DMS114 treated with DMSO at 0.1 percent for 48 hours (cell line): ENCODE measurements around the gene ELAC2.

Experiments used
- DNase-seq: peaks from one replicate; lab custom pipeline; 2025; ENCODE audit not compliant: unreplicated experiment; lab: John Stamatoyannopoulos, UW

The ELAC2 gene

DNA sequence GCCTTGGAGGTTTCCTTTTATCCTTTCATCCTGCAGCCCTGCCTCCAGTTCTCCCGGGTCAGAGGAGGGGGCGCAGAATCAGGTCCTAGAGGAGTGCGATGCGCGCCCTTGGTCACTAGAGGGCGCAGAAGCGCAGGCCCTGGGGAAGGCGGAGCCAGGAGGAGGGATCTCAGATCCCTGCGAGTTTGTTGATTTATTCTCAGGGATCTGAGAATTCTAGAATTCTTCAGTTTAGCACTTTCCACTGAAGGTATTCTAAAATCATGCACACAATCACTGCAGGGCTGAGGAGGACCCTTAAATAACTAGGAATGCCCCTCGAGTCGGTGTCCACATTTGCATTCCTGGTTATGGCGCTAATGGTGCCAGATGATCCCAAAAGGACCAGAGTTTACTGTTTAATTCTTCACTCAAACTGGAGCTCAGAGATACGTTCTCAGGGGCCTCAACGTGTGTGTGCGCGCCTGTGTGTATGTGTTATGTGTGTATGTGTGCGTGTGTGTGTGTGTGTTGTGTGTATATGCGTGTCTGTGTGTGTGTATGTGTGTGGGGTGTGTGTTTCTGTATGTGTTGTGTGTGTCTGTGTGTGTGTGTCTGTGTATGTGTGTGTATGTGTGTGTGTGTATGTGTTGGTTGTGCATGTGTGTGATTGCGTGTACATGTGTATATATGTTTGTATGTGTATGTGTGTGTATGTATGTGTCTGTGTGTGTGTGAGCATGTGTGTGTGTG, 6.9 kb upstream of the ELAC2 start:
- peak; percentile 2 for DNase-seq

GRCh38 chr17:13024016-13024415, 6.2 kb upstream of the ELAC2 start:
- DNase-seq, result no peak

DNA sequence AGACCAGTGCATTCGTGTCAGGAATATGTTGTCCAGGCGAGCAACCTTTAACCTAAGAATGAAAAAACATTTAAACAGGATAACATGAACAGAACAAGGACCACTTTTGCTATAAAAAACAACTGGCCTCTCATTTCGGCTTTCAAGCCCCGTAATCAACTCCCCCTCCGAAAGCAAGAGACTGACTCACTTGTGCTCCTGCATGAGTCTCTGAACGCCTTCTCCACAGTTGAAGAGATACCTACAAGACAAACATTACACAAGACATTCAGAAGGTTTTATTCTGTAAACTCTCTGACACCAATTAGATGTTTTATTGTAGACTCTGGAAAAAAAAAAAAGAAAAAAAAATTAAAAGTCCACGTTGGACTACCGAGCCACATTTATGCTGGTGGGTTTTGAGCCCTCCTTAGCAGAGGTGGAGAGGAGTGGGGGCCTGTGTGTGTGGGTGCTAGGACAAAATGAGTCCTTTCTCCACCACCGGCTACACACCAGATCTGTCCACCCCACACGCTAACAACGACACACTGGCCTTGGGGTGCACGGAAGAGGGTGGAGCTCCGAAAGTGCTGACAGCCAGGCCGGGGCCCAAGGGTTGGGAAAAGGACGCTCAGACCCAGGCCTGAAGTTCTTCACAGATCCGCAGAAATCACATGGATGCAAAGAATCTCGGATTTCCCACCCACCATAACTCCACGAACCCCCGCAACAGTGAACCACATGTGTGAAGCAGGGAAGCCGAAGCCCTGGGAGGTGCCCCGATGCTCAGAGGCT, 759 bp downstream of the ELAC2 start:
- no peak for DNase-seq

GRCh38 chr17:13014801-13015200, 3.0 kb downstream of the ELAC2 start:
- no peak for DNase-seq

- DNase-seq, result no peak
Measured at GRCh38 chr17:13010959-13011358, 6.9 kb downstream of the ELAC2 start.

GRCh38 chr17:13008461-13008860, 9.4 kb downstream of the ELAC2 start:
- no peak for DNase-seq

- DNase-seq, result no peak
Measured at GRCh38 chr17:13005530-13005929, 12.3 kb downstream of the ELAC2 start.

- DNase-seq, result no peak
Measured at GRCh38 chr17:13004336-13004735, 13.5 kb downstream of the ELAC2 start.

DNA sequence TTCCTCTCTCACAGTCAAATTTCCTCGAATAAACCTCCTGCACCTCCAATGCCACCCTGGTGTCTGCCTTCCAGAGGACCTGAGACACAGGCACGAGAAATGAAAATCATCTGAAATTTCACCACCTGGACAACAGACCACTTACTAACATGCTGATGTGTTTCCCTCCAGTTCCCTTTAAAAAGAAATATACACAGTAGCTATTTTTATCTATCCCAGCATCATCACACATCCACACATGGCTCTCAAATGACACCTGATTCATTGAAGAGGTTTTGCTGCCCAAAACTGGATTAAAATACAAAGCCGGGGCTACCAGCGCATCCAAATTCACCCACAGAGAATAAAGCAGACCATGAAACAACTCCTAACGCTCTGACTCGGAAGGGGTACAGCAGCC, 13.9 kb downstream of the ELAC2 start:
- no peak for DNase-seq

DNA sequence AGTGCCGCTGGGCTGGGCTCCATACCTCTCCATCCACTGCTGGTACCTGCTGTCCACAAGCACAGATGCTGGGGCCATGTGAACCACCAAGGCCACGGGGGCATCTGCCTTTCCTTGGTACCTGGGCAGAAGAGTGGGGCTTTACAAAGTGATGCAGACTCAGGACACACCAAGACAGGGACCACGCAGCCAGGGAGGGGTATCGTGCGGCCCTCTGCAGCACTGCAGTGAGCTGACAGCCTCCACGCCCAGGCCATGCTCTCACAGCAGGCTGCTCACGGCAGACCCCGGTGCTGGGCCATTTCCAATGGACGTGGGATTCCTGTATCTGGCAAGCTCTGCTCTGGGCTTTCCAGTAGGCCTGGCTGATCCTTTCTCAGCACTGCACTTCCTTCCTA, 14.4 kb downstream of the ELAC2 start:
- no peak for DNase-seq

- DNase-seq, result no peak
Measured at GRCh38 chr17:13002761-13003453, 14.9 kb downstream of the ELAC2 start.

DNA sequence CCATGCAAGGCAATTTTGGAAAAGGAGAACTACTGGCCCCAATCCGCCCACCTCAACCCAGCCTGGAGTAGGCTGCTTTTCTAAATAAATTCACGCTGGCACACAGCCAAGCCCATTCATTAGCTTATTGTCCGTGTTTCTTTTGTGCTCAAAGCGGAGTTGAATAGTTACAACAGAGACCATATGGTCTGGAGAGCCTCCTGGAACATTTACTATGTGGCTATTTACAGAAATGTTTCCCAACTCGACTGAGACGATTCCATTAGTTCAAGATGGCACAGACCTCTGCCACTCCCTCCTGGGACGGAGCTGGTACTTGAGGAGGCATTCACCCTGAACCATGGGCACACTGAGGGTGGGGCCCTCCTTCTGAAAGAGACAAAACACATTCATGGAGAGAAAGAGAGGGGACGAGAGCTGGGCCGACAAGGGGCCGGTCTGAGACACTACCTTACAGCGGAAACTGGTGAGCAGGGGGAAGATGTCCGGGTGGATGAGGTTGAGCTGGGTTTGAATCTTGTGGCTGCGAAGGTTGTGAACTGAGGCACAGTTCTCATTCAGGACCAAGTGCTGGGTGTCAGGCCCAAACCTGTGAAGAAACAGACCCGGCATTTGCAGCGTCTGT, 15.7 kb downstream of the ELAC2 start:
- no peak for DNase-seq

- no peak for DNase-seq
Measured at GRCh38 chr17:13000561-13000960, 17.3 kb downstream of the ELAC2 start.

DNA sequence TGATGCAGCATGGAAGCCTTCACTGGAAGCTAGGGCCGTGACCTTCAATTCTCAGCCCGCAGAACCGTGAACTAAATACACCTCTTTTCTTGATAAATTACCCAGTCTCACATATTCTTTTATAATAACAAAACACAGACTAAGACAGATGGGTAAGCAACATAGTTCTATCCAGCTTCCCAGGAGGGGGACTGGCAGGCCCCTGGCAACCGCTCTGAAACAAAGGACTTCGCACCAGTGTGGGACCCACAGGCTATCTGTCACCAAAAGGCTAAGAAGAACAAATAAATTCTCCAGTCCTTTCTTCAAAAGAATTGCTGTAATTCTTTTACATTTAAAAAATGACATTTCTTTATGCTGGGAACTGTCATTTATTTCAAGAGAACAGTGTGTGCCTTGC, 19.0 kb downstream of the ELAC2 start:
- DNase-seq, result no peak

DNA sequence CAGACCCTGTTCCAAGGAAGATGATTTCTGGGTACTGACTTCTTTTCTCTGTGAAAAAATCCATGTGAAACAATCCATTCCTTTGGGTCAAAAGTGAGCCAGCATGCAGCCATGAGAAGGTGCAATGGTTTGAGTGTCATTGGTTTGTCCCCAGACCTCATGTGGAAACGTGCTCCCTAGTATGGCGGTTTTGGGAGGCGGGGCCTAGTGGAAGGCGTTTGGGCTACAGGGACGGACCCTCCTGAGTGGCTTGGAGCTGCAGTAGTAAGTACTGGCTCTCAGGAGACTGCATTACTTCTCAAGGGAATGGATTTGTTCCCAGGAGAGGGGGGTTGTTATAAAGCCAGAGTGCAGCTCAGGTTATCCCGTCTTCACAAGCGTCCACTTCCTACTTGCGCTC, 19.4 kb downstream of the ELAC2 start:
- no peak for DNase-seq

DNA sequence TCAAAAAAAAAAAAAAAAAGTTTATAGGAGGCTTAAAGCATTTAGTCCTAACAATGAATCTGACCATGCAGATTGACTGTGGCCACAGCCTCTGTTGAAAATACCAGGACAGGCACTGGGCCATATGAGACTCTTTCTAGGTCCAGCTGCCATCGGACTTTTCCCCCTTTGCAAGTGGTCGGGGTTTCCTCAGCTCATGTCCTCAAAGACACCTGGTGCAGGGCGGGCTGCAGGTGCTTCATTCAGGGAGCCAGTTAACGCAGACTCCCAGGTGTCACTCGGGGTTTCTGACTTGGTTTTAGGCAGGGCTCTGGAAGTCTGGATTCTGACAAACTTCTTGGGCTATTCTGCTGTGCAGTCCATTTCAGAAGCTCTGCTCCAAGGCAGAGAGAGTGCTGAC, 20.9 kb downstream of the ELAC2 start:
- no peak for DNase-seq

DNA sequence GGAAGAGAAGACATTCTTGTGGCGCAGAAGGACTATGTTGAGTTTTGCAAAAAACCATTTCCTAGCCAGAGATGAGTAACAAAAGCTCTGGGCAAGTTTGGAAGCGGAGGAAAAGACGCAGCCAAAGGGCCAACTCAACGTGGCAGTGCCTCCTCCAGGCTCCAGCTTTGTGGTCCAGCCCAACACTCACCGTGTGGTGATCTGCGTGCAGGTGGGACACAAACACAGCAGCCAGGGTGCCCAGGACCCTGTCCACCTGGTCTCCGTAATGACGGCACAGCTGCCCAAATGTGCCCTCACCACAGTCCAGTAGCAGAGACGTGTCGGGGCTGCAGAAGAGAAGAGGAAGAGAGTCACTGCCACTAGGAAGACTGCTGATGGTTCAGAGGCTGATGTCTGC, 21.5 kb downstream of the ELAC2 start:
- DNase-seq, result no peak

DNA sequence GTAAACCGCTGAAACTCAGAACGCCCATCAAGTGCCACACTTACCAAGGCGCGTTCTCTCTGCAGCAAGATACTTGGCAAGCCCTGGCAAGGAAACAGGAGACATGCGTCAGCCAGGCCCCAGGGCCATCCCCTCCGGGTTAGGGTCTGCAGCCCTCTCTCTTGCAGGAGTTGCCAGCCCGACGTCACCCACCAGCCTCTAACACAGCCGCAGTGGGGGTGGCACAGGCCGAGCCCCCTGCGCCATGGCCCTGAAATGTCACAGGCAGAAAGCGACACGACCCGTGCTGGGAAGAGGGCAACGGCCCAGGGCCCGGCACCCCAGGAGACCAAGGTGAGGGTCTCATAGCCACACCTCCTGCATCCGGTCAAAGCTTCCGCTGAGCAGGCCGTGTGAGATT, 21.9 kb downstream of the ELAC2 start:
- no peak for DNase-seq

GRCh38 chr17:12995106-12995895, 22.5 kb downstream of the ELAC2 start:
- no peak for DNase-seq

- DNase-seq, result no peak
Measured at GRCh38 chr17:12994341-12995074, 23.3 kb downstream of the ELAC2 start.
